Measurements from ENCODE around the gene MRM2. TPM values are rescaled to one million over a fixed set of nuclear protein-coding genes. Genes with fewer than 3 reads are reported as not detected.

MRM2 gene
- polyA plus RNA-seq, 4 donors = 26.2 to 39.6 (median 36.0) TPM

DNA sequence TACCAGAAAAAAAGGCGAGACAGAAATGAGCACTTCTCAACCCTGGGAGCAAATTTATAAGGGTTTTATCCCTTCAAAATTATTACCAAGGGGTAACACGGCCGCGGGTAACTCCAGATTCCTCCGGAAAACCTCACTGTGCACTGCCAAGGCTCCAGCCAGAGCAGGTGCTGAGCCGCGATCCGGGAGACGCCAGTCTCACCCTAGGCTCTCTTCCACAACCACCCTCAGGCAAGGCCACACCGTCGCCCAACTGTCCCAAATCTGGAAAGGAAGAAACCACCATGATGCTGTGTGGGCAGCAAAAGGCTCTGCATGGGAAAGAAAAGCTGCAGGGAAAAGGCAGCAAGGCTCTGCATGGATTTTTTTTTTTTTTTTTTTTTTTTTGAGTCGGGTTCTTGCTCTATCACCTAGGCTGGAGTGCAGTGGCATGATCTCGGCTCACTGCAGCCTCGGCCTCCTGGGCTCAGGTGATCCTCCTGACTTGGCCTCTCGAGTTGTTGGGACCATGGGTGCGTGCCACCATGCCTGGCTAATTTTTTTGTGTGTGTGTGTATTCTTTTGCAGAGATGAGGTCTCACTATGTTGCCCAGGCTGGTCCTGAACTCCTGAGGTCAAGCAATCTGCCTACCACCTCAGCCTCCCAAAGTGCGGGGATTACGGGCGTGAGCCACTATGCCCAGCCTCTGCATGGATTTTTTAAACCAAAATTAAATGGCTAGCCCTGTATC lies 48.3 kb downstream of the MRM2 start:
- DNase-seq (ENCODE audit: low read depth in 4 of 4, low spot score in 3 of 4) = no peak

DNA sequence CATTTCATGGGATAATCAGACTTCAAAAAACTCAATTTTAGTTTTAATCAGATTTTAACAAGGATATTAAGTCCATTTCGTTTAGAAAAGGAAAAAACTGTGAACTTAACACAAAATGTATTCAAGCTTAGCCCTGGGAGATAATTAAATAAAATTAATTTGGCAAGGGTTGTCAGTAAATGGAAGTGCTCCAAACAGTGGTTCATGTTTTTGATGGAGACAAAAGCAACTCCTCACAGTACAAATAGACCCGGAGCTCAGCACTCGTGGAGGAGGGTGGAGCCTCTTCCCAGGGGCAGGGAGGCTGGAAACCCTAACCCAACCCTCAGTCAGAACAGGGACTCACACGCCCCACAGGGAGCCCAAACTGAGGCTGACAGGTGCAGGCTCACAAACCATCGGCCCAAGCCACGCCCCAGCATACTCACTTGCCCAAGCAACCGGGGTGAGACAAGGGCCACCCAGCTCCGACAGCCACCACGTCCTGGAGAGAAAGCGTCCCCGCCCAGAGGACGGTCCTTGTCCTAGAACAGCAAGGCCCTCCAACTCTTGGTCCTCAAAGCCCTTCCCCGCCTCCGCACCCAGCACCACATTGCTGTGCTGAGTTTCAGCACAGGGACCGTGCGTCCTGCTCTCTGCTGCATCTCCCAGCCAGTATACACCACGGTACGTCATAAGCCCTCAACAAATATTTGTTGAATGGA lies 49.0 kb downstream of the MRM2 start:
- DNase-seq (ENCODE audit: low read depth in 4 of 4, low spot score in 3 of 4) = no peak

DNA sequence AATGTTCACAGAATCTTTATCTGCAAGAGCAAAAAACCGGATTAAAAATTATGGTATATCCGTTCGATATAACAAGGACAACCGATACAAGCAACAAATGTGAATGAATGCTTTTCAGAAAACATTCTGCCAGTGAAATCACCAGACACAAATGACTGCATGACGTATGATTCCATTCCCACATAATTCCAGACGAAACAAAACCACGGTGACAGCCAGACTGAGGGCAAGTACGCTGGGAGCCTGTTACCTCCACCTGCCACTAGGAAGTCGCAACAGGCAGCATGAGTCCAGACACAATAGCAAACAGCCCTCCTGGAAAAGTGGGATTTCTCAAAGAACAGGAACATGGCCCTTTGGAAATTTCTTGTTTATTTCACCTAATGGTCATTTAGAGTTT lies 51.0 kb downstream of the MRM2 start:
- DNase-seq (ENCODE audit: low read depth in 4 of 4, low spot score in 3 of 4) = no peak

DNA sequence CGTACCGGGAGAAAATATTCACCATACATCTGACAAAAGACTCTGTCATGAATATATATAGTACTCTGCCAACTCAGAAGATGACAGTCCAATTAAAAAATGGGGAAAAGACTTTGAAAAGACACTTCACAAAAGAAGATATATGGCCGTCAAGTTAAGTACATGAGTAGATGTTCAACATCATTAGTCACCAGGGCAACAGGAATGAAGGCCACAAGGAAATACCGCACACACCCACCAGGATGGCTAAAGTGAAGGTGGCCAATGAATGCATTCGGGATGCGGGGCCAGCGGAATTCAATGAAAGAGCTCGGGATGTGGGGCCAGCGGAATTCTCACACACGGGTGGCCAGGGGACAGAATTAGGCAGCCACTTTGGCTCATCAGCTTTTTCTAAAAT lies 51.5 kb downstream of the MRM2 start:
- no peak for DNase-seq (ENCODE audit: low read depth in 4 of 4, low spot score in 3 of 4)

DNA sequence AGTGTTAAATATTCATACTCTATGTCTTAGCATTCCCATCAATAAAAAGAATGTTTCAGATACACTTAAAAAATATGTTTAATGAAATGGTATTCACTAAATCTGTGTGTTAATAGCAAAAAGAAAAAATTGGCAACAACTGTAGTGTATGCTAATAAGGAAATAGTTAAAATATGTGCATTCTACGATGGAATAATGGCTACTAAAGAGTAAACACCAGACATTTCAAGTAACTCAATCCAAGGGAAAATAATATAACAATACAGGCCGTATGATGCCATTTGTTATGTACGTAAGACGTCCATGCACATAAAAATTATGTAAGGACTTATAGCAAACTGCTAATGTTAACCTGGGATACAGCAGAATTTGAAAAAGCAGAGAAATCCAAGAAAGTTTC lies 55.8 kb downstream of the MRM2 start:
- no peak for DNase-seq (ENCODE audit: low read depth in 4 of 4, low spot score in 3 of 4)

DNA sequence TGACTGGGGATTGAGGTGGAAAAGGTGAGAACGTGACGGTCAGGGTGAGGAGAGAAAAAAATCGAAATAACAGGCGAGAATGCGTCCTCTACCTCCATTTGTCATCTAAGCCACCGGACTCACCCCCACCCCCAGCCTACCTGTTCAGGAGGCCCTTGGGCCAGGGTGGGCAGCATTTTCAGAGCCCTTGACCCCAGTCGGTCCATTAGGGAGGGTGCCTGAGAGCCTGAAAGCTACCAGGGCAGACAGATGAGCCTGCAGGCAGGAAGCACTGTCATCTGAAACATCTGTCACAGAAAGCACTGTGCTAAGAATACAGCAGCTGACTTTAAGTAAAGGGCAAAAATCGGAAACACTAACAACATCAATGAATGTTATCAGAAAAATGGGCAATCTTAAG lies 56.3 kb downstream of the MRM2 start:
- DNase-seq (ENCODE audit: low read depth in 4 of 4, low spot score in 3 of 4) = no peak

Other genes starting within 250 kb of the MRM2 start
- gene MAD1L1, start 9.3 kb downstream of the MRM2 start, polyA plus RNA-seq (ENCODE audit: insufficient read length in 4 of 4) = 10 to 100 TPM; 18.9 to 24.5 (median 21.3) TPM
- 10 to 100 TPM; 19.3 to 25.8 (median 19.8) TPM for gene NUDT1, start within 50 bp of the MRM2 start, polyA plus RNA-seq (ENCODE audit: insufficient read length in 4 of 4)
- 10 to 100 TPM; 26.6 to 43.2 (median 35.4) TPM for gene SNX8, start 72.2 kb upstream of the MRM2 start, polyA plus RNA-seq (ENCODE audit: insufficient read length in 4 of 4)
- gene EIF3B, start 112.6 kb upstream of the MRM2 start, polyA plus RNA-seq (ENCODE audit: insufficient read length in 4 of 4) = 100 to 1,000 TPM; 108 to 191 (median 142) TPM
- gene CHST12, start 161.4 kb upstream of the MRM2 start, polyA plus RNA-seq (ENCODE audit: insufficient read length in 4 of 4) = 10 to 100 TPM in 2 of 4 donors, 1 to 10 TPM in 2; 8.3 to 13.9 (median 11.4) TPM
- not detected for gene GRIFIN, start 234.2 kb upstream of the MRM2 start, polyA plus RNA-seq (ENCODE audit: insufficient read length in 4 of 4)

Data from left renal pelvis (tissue), 4 donors.